Keratinocyte (primary cell): ENCODE results near the gene EYA4.

ENCODE experiments used
- CTCF ChIP-seq, 3 experiments: IDR thresholded peaks in 1 of 3; conservative IDR thresholded peaks in 1 of 3; optimal IDR thresholded peaks in 1 of 3; 2 replicates in 2 of 3; 3 replicates in 1 of 3; pipeline versions ENCODE3 to v1.5.1; 2011; ENCODE audit warnings: low read length in 3 of 3, mild to moderate bottlenecking in 3 of 3, moderate library complexity in 2 of 3, control low read depth in 1 of 3, inconsistent platforms in 1 of 3; ENCODE audit not compliant: insufficient read depth in 2 of 3; ENCODE audit errors: extremely low read depth in 1 of 3
- EZH2 ChIP-seq: IDR thresholded peaks from one replicate; pipeline ENCODE4 v1.6.1; 2012; ENCODE audit warnings: inconsistent platforms, mild to moderate bottlenecking, low read length, moderate library complexity

GRCh38 chr6:133257545-133258105, 16.5 kb downstream of the EYA4 start:
- TF ChIP-seq CTCF (optimal IDR thresholded peaks at IDR 0.05 in 1 of 3, IDR thresholded peaks at IDR 0.05 in 1 of 3, conservative IDR thresholded peaks at IDR 0.05 in 1 of 3; ENCODE audit: extremely low read depth in 1 of 3, insufficient read depth in 2 of 3, low read length in 3 of 3) (no peak), EZH2 (no peak)
